Astrocyte (in vitro differentiated cells and primary cell): ENCODE measurements around the gene AMZ1. TPM values are rescaled to one million over a fixed set of nuclear protein-coding genes. Genes with fewer than 3 reads are reported as not detected.

Experiments
- DNase-seq: peaks from one replicate; pipeline ENCODE4 v3.0.0-alpha.2; 2010; ENCODE audit warnings: low read depth
- FAIRE-seq: peaks from 2 replicates; lab custom pipeline; 2011; peaks lifted over from hg19 to GRCh38; lab: Jason Lieb, UNC
- H2AFZ ChIP-seq: 2 replicates; pipeline ENCODE4 v1.6.0; 2012; ENCODE audit warnings: low read depth, low read length, inconsistent platforms
- H3K27ac ChIP-seq: 2 replicates; pipeline ENCODE4 v1.5.1; 2011; ENCODE audit warnings: low read depth, low read length, inconsistent platforms
- H3K27me3 ChIP-seq: 2 replicates; pipeline ENCODE4 v1.6.0; 2011; ENCODE audit warnings: low read length, inconsistent platforms; ENCODE audit not compliant: insufficient read depth
- H3K36me3 ChIP-seq: 2 replicates; pipeline ENCODE4 v1.5.1; 2011; ENCODE audit warnings: low read length, inconsistent platforms; ENCODE audit not compliant: insufficient read depth
- H3K4me1 ChIP-seq: 2 replicates; pipeline ENCODE4 v1.5.1; 2011; ENCODE audit warnings: low read length, inconsistent platforms; ENCODE audit not compliant: insufficient read depth
- H3K4me2 ChIP-seq: 2 replicates; pipeline ENCODE4 v1.6.0; 2012; ENCODE audit warnings: low read length, inconsistent platforms
- H3K4me3 ChIP-seq: 2 replicates; pipeline ENCODE4 v1.5.1; 2011; ENCODE audit warnings: low read depth, mild to moderate bottlenecking, low read length, inconsistent platforms; ENCODE audit not compliant: insufficient read depth
- H3K79me2 ChIP-seq: 2 replicates; pipeline ENCODE4 v1.6.0; 2012; ENCODE audit warnings: mild to moderate bottlenecking, low read length, inconsistent platforms; ENCODE audit not compliant: insufficient read depth
- H3K9ac ChIP-seq: 2 replicates; pipeline ENCODE4 v1.6.0; 2012; ENCODE audit warnings: mild to moderate bottlenecking, low read length, inconsistent platforms
- H3K9me3 ChIP-seq: 2 replicates; pipeline ENCODE4 v1.5.1; 2012; ENCODE audit warnings: low read depth, mild to moderate bottlenecking, low read length, inconsistent platforms; ENCODE audit not compliant: insufficient read depth
- H4K20me1 ChIP-seq: 2 replicates; pipeline ENCODE4 v1.6.0; 2012; ENCODE audit warnings: low read length, inconsistent platforms; ENCODE audit not compliant: insufficient read depth
- H3K27ac Mint-ChIP-seq: one replicate; pipeline ENCODE4 v1.8.0; 2021; ENCODE audit warnings: mild to moderate bottlenecking, mixed read lengths; ENCODE audit not compliant: unreplicated experiment
- H3K27me3 Mint-ChIP-seq: one replicate; pipeline ENCODE4 v1.8.0; 2021; ENCODE audit warnings: low read depth, mixed read lengths; ENCODE audit not compliant: unreplicated experiment
- H3K36me3 Mint-ChIP-seq: one replicate; pipeline ENCODE4 v1.8.0; 2021; ENCODE audit warnings: low read depth, mixed read lengths; ENCODE audit not compliant: unreplicated experiment
- H3K4me1 Mint-ChIP-seq: one replicate; pipeline ENCODE4 v1.8.0; 2021; ENCODE audit warnings: low read depth, mixed read lengths; ENCODE audit not compliant: unreplicated experiment
- H3K4me3 Mint-ChIP-seq: one replicate; pipeline ENCODE4 v1.8.0; 2021; ENCODE audit warnings: mild to moderate bottlenecking, moderate library complexity, mixed read lengths; ENCODE audit not compliant: unreplicated experiment
- H3K9me3 Mint-ChIP-seq: one replicate; pipeline ENCODE4 v1.8.0; 2021; ENCODE audit warnings: mild to moderate bottlenecking, mixed read lengths; ENCODE audit not compliant: unreplicated experiment
- EZH2 ChIP-seq: IDR thresholded peaks from 2 replicates; pipeline ENCODE4 v1.6.1; 2012; ENCODE audit warnings: mild to moderate bottlenecking, low read length, inconsistent platforms; ENCODE audit not compliant: insufficient read depth
- total RNA-seq: library from RNA; stranded (reverse); gene quantifications from 2 replicates; pipeline ENCODE4 v1.2.1, GENCODE V29; 2021
- TF ChIP-seq, protein P1 (sequence below): IDR thresholded peaks from 2 replicates; pipeline ENCODE4 v1.5.1; 2011; ENCODE audit warnings: low read depth, mild to moderate bottlenecking, inconsistent platforms, low read length, moderate library complexity; ENCODE audit not compliant: insufficient read depth

The AMZ1 gene
- total RNA-seq, 1 donor from 2014 or later = 3.4 TPM

- Histone ChIP-seq H3K4me2 (peak overlapping the region; percentile 76), H3K79me2 (no peaks in the 10 kb centered on the region), H3K36me3 (no peaks in the 10 kb centered on the region), H3K9ac (peak overlapping the region; percentile 40), H3K27me3 (peaks cover 8% of the 10 kb centered on the region), H3K4me3 (peak overlapping the region; percentile 37), H3K9me3 (no peaks in the 10 kb centered on the region), H3K27ac (no peak overlapping the region), H2AFZ (no peak overlapping the region), H4K20me1 (peaks cover 5% of the 10 kb centered on the region), H3K4me1 (peaks cover 33% of the 10 kb centered on the region)
- H3K9me3 Mint-ChIP-seq = peaks cover 2% of the 10 kb centered on the region
- no peak for FAIRE-seq
- peaks cover 20% of the 10 kb centered on the region for H3K27me3 Mint-ChIP-seq
- TF ChIP-seq, protein P1, sequence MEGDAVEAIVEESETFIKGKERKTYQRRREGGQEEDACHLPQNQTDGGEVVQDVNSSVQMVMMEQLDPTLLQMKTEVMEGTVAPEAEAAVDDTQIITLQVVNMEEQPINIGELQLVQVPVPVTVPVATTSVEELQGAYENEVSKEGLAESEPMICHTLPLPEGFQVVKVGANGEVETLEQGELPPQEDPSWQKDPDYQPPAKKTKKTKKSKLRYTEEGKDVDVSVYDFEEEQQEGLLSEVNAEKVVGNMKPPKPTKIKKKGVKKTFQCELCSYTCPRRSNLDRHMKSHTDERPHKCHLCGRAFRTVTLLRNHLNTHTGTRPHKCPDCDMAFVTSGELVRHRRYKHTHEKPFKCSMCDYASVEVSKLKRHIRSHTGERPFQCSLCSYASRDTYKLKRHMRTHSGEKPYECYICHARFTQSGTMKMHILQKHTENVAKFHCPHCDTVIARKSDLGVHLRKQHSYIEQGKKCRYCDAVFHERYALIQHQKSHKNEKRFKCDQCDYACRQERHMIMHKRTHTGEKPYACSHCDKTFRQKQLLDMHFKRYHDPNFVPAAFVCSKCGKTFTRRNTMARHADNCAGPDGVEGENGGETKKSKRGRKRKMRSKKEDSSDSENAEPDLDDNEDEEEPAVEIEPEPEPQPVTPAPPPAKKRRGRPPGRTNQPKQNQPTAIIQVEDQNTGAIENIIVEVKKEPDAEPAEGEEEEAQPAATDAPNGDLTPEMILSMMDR = no peak
- no peak for TF ChIP-seq EZH2
- peak overlapping the region; percentile 20 for H3K4me3 Mint-ChIP-seq
- peaks cover 13% of the 10 kb centered on the region for H3K4me1 Mint-ChIP-seq
- peak; percentile 55 for DNase-seq
- H3K27ac Mint-ChIP-seq = no peak overlapping the region
- H3K36me3 Mint-ChIP-seq = peaks cover 5% of the 10 kb centered on the region
These were observed 598 bp upstream of the AMZ1 start for GRCh38 chr7:2687338-2687869.

GRCh38 chr7:2688409-2689342, 674 bp downstream of the AMZ1 start:
- TF ChIP-seq, protein P1 = no peak
- peak; percentile 83 for TF ChIP-seq EZH2
- Histone ChIP-seq H3K4me3 (peak overlapping the region; percentile 49), H3K27me3 (peaks cover 8% of the 10 kb centered on the region), H3K9ac (peak overlapping the region; percentile 46), H3K9me3 (no peaks in the 10 kb centered on the region), H3K4me1 (peaks cover 33% of the 10 kb centered on the region), H2AFZ (peak overlapping the region; percentile 63), H3K36me3 (no peaks in the 10 kb centered on the region), H3K79me2 (no peaks in the 10 kb centered on the region), H4K20me1 (peaks cover 5% of the 10 kb centered on the region), H3K27ac (no peak overlapping the region), H3K4me2 (peak overlapping the region; percentile 76)
- FAIRE-seq (no peak), DNase-seq (no peak)
- no peaks in the 10 kb centered on the region for H3K9me3 Mint-ChIP-seq
- H3K36me3 Mint-ChIP-seq = peaks cover 5% of the 10 kb centered on the region
- peaks cover 13% of the 10 kb centered on the region for H3K4me1 Mint-ChIP-seq
- peak overlapping the region; percentile 72 for H3K27ac Mint-ChIP-seq
- peak overlapping the region; percentile 83 for H3K4me3 Mint-ChIP-seq
- peaks cover 19% of the 10 kb centered on the region for H3K27me3 Mint-ChIP-seq
